Mesenchymal stem cell (in vitro differentiated cells and primary cell): ENCODE results near the gene NMUR1.
A peak's percentile ranks its signal among the peaks of the same experiment; 100 is the strongest.

Experiments
- DNase-seq: peaks from one replicate; pipeline ENCODE4 v3.0.0-alpha.2; 2013
- H2AFZ ChIP-seq: one replicate; pipeline ENCODE4 v1.6.1; 2013; ENCODE audit warnings: low read depth, mild to moderate bottlenecking, control low read depth, inconsistent platforms, low read length, moderate library complexity
- H2AK5ac ChIP-seq: 2 replicates; pipeline ENCODE4 v1.6.1; 2013; ENCODE audit warnings: low read length, moderate library complexity, mild to moderate bottlenecking, inconsistent platforms; ENCODE audit not compliant: severe bottlenecking
- H2BK120ac ChIP-seq: one replicate; pipeline ENCODE4 v1.6.1; 2013; ENCODE audit warnings: low read depth, mild to moderate bottlenecking, inconsistent platforms, low read length, moderate library complexity
- H2BK12ac ChIP-seq, 2 experiments: one replicate each; pipeline ENCODE4 v1.6.1; 2013; ENCODE audit warnings: inconsistent platforms in 2 of 2, low read length in 2 of 2, mild to moderate bottlenecking in 2 of 2, moderate library complexity in 2 of 2, control low read depth in 1 of 2
- H2BK15ac ChIP-seq: one replicate; pipeline ENCODE4 v1.6.1; 2013; ENCODE audit warnings: mild to moderate bottlenecking, low read depth, inconsistent platforms; ENCODE audit not compliant: poor library complexity, severe bottlenecking
- H2BK5ac ChIP-seq: 2 replicates; pipeline ENCODE4 v1.6.1; 2013; ENCODE audit warnings: low read depth, mild to moderate bottlenecking, low read length, control low read depth, inconsistent platforms; ENCODE audit not compliant: poor library complexity, severe bottlenecking
- H3K14ac ChIP-seq, 2 experiments: one replicate each; pipeline ENCODE4 v1.6.1; 2013; ENCODE audit warnings: inconsistent platforms in 2 of 2, low read length in 2 of 2, control low read depth in 1 of 2, mild to moderate bottlenecking in 1 of 2, moderate library complexity in 1 of 2
- H3K18ac ChIP-seq, 2 experiments: one replicate each; pipeline ENCODE4 v1.6.1; 2013; ENCODE audit warnings: inconsistent platforms in 2 of 2, low read length in 2 of 2, control low read depth in 1 of 2, low read depth in 1 of 2, mild to moderate bottlenecking in 1 of 2
- H3K23ac ChIP-seq, 2 experiments: one replicate each; pipeline ENCODE4 v1.6.1; 2013; ENCODE audit warnings: inconsistent platforms in 2 of 2, low read length in 2 of 2, mild to moderate bottlenecking in 2 of 2, moderate library complexity in 2 of 2, control low read depth in 1 of 2
- H3K27ac ChIP-seq: 2 replicates; pipeline ENCODE4 v1.5.1; 2013; ENCODE audit warnings: mild to moderate bottlenecking, moderate library complexity, low read length, control low read depth, inconsistent platforms; ENCODE audit not compliant: poor library complexity, severe bottlenecking
- H3K27me3 ChIP-seq, 2 experiments: 2 replicates each; pipeline versions ENCODE4 v1.6.1 to v1.7.0; 2013; ENCODE audit warnings: low read length in 2 of 2, mild to moderate bottlenecking in 2 of 2, moderate library complexity in 2 of 2, control low read depth in 1 of 2, inconsistent platforms in 1 of 2; ENCODE audit not compliant: control insufficient read depth in 1 of 2, insufficient read depth in 1 of 2
- H3K36me3 ChIP-seq, 2 experiments: 2 replicates each; pipeline versions ENCODE4 v1.6.1 to v1.7.0; 2013; ENCODE audit warnings: low read length in 2 of 2, control low read depth in 1 of 2, inconsistent platforms in 1 of 2, low read depth in 1 of 2, mild to moderate bottlenecking in 1 of 2; ENCODE audit not compliant: insufficient read depth in 2 of 2, control insufficient read depth in 1 of 2
- H3K4ac ChIP-seq, 2 experiments: one replicate each; pipeline ENCODE4 v1.6.1; 2013; ENCODE audit warnings: inconsistent platforms in 2 of 2, low read length in 2 of 2, mild to moderate bottlenecking in 2 of 2, moderate library complexity in 2 of 2, control low read depth in 1 of 2, low read depth in 1 of 2
- H3K4me1 ChIP-seq: 2 replicates; pipeline ENCODE4 v1.6.1; 2013; ENCODE audit warnings: low read depth, low read length, control low read depth; ENCODE audit not compliant: control insufficient read depth, insufficient read depth
- H3K4me2 ChIP-seq: 2 replicates; pipeline ENCODE4 v1.6.1; 2013; ENCODE audit warnings: low read length, mild to moderate bottlenecking, inconsistent platforms; ENCODE audit not compliant: poor library complexity, severe bottlenecking
- H3K4me3 ChIP-seq, 2 experiments: 2 replicates each; pipeline versions ENCODE4 v1.5.1 to v1.7.0; 2013; ENCODE audit warnings: low read length in 2 of 2, mild to moderate bottlenecking in 2 of 2, control low read depth in 1 of 2, low read depth in 1 of 2; ENCODE audit not compliant: insufficient read depth in 1 of 2
- H3K79me1 ChIP-seq: replicated peaks from 2 replicates; pipeline ENCODE4 v1.6.1; 2013; ENCODE audit warnings: mild to moderate bottlenecking, control low read depth, low read length, inconsistent platforms; ENCODE audit not compliant: poor library complexity, severe bottlenecking
- H3K9ac ChIP-seq: 2 replicates; pipeline ENCODE4 v1.7.0; 2013; ENCODE audit warnings: mild to moderate bottlenecking, low read length, moderate library complexity
- H3K9me3 ChIP-seq: 2 replicates; pipeline ENCODE4 v1.7.0; 2013; ENCODE audit warnings: mild to moderate bottlenecking, low read length; ENCODE audit not compliant: control insufficient read depth
- H4K8ac ChIP-seq: one replicate; pipeline ENCODE4 v1.6.1; 2013; ENCODE audit warnings: inconsistent platforms, mild to moderate bottlenecking, low read length, moderate library complexity
- H4K91ac ChIP-seq: one replicate; pipeline ENCODE4 v1.6.1; 2013; ENCODE audit warnings: mild to moderate bottlenecking, low read length, inconsistent platforms
- WGBS: methylation state at CpG from one replicate; pipeline ENCODE4 v1.1.7; 2013; ENCODE audit warnings: mixed read lengths; 5-methylcytosine and 5-hydroxymethylcytosine counted together

The NMUR1 gene

DNA sequence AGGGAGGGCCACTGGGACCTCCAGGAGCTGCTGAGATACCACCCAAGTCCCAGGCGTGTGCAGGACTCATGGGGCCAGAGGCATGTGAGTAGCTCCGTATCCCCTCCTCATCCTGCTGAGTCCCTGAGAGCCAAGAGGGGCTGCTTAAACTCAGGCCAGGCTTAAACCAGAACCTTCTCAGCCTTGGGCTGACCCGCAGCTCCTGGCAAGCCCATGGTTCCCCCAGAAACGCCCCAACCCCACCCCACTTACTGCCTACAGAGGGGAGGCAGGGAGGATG lies 2.5 kb upstream of the NMUR1 start:
- H2BK5ac ChIP-seq = no peak overlapping the region
- no peak overlapping the region for H3K4ac ChIP-seq
- no peak overlapping the region for H2BK12ac ChIP-seq
- H4K91ac ChIP-seq = no peak overlapping the region
- no peak overlapping the region for H3K14ac ChIP-seq
- H3K18ac ChIP-seq = no peak overlapping the region
- whole genome bisulfite sequencing = 93% methylated on average over 2 of the region's 4 CpGs
- no peaks in the 10 kb centered on the region for H3K9me3 ChIP-seq
- no peak overlapping the region for H3K4me3 ChIP-seq
- H2AFZ ChIP-seq = no peak overlapping the region
- no peak for DNase-seq
- no peak overlapping the region for H2BK15ac ChIP-seq
- no peak overlapping the region for H3K27ac ChIP-seq
- H3K4me2 ChIP-seq = no peak overlapping the region
- H4K8ac ChIP-seq = no peak overlapping the region
- no peak overlapping the region for H2BK120ac ChIP-seq
- no peaks in the 10 kb centered on the region for H3K79me1 ChIP-seq
- H3K9ac ChIP-seq = no peak overlapping the region
- no peaks in the 10 kb centered on the region for H3K36me3 ChIP-seq
- H2AK5ac ChIP-seq = no peak overlapping the region
- H3K27me3 ChIP-seq = peaks cover 24 to 34% of the 10 kb centered on the region in 2 experiments
- H3K23ac ChIP-seq = no peak overlapping the region
- peaks cover 11% of the 10 kb centered on the region for H3K4me1 ChIP-seq

DNA sequence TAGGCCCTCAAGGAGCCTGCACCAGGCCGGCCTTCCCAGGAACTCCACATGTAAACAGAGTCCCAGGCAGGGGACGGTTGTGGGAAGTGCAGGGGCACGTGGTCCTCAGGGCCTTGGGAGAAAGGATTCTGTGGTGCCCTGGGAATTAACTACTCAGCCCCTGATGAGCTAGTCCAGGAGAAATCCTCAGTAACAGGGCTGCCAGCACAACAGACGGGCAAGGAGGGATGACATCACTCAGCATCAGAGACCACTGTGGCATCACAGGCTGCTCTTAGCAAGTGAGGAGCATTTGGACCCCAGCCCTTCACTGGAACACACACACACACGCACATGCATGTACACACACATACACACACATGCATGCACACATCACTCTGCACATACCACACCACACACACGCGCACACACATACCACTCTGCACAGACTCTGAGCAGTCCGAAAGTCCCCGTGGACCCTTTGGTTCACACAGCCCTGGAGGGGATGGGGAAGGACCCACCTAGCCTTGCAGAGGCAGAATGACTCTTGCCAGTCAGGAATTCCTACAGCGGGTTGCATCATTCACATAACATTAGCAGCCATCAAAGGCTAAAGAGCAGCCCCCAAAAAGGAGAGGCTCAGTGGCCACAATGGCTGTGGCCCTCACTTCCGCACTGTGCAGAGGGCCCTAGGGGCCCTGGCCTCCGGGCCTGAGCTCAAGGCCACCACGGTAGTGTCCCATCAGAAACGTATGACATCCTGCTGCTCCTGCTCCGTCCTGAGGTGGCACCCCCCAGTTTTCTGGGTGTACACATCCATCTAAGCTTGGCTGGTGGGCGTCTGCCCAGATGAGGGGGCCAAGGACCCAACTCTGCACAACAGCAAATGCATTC lies 1.9 kb upstream of the NMUR1 start:
- no peak overlapping the region for H2BK12ac ChIP-seq
- no peak overlapping the region for H2BK120ac ChIP-seq
- no peaks in the 10 kb centered on the region for H3K36me3 ChIP-seq
- no peak overlapping the region for H4K91ac ChIP-seq
- no peak overlapping the region for H4K8ac ChIP-seq
- H3K9ac ChIP-seq = no peak overlapping the region
- H3K18ac ChIP-seq = peak overlapping the region in 1 of 2 experiments; percentile 25
- no peak overlapping the region for H3K4me2 ChIP-seq
- no peak overlapping the region for H3K14ac ChIP-seq
- no peaks in the 10 kb centered on the region for H3K79me1 ChIP-seq
- no peak overlapping the region for H2BK15ac ChIP-seq
- 78% methylated on average over 16 of the region's 16 CpGs for WGBS
- DNase-seq = peak; percentile 74
- H3K4ac ChIP-seq = no peak overlapping the region
- H2BK5ac ChIP-seq = no peak overlapping the region
- H3K4me1 ChIP-seq = peaks cover 11% of the 10 kb centered on the region
- H3K27me3 ChIP-seq = peaks cover 24 to 34% of the 10 kb centered on the region in 2 experiments
- no peaks in the 10 kb centered on the region for H3K9me3 ChIP-seq
- no peak overlapping the region for H2AFZ ChIP-seq
- no peak overlapping the region for H3K4me3 ChIP-seq
- H3K23ac ChIP-seq = no peak overlapping the region
- no peak overlapping the region for H2AK5ac ChIP-seq
- H3K27ac ChIP-seq = no peak overlapping the region

DNA sequence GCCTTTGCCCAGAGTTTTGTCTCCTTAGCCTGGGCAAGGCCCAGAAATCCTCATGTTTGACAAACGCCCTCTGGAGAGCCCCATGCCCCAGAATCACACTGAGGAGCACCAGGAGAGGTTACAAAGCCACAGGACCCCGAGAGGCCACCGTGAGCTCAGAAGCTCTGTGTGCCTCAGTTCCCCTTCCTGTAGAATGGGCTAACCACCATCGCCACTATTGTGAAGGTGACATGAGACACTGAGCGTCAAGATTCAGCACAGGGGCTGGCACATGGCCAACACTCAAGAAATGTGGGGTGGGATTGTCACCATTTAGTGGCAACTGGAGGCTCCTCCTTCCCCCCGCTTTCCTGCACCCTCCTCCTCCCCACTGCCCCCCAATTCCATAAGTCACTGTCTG lies 1.2 kb upstream of the NMUR1 start:
- Histone ChIP-seq H3K4me1 (peaks cover 11% of the 10 kb centered on the region), H3K4me2 (no peak overlapping the region), H3K18ac (no peak overlapping the region), H3K27me3 (peaks cover 27 to 34% of the 10 kb centered on the region in 2 experiments), H3K79me1 (no peaks in the 10 kb centered on the region), H3K9me3 (no peaks in the 10 kb centered on the region), H3K14ac (no peak overlapping the region), H2AK5ac (no peak overlapping the region), H4K8ac (peak overlapping the region; percentile 43), H2BK12ac (no peak overlapping the region), H3K9ac (no peak overlapping the region), H3K4ac (no peak overlapping the region), H3K36me3 (no peaks in the 10 kb centered on the region), H4K91ac (no peak overlapping the region), H3K23ac (no peak overlapping the region), H3K4me3 (no peak overlapping the region), H2BK15ac (no peak overlapping the region), H3K27ac (no peak overlapping the region), H2BK5ac (no peak overlapping the region), H2BK120ac (no peak overlapping the region), H2AFZ (no peak overlapping the region)
- DNase-seq = no peak
- WGBS = 94% methylated on average over 5 of the region's 6 CpGs

DNA sequence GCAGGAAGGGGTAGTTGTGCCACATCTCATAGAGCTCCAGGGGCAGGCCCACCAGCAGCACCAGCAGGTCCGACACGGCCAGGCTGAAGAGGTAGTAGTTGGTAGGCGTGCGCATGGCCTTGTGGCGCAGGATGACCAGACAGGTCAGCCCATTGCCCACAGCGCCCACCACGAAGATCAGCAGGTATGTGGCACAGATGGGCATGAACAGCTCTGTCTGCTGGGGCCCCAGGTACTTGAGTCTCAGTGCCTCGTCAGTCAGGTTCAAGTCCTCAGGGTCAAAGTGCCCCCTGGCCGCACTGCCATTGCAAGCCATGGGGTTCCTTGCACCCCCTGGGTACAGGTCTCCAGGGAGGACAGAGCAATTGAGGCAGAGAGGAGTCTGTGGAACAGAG lies 1.6 kb downstream of the NMUR1 start:
- Histone ChIP-seq H3K9ac (no peak overlapping the region), H2AK5ac (no peak overlapping the region), H2BK15ac (no peak overlapping the region), H3K36me3 (no peaks in the 10 kb centered on the region), H3K9me3 (no peaks in the 10 kb centered on the region), H4K8ac (no peak overlapping the region), H3K4me1 (peaks cover 10% of the 10 kb centered on the region), H3K23ac (no peak overlapping the region), H2BK12ac (no peak overlapping the region), H3K4ac (no peak overlapping the region), H3K4me2 (no peak overlapping the region), H3K27me3 (peaks cover 31 to 34% of the 10 kb centered on the region in 2 experiments), H3K4me3 (no peak overlapping the region), H2BK5ac (no peak overlapping the region), H3K79me1 (no peaks in the 10 kb centered on the region), H3K18ac (no peak overlapping the region), H2AFZ (no peak overlapping the region), H4K91ac (no peak overlapping the region), H3K14ac (no peak overlapping the region), H3K27ac (no peak overlapping the region), H2BK120ac (no peak overlapping the region)
- WGBS = 94% methylated on average over 9 of the region's 9 CpGs
- DNase-seq = no peak
